ENCODE data around the gene PDZD2.

DNA sequence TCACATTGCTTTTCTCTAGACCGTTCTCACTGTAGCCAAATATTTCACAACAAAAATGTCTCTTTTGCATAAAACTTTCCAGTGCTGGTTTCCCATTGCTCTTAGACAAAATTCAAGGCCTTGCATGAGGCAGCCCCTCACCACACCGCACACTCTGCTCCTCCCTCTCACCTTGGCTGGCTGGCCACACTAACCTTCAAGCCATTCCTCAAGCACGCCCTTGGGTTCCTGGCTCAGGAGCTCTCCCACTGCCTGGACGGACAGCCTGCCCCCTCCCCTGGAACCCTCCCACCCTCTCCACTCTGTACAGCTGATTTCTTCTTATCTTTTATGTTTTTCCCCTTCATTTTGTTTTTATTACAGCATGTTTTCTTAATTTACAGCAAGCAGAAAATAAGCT lies 83.2 kb downstream of the PDZD2 start:
- no peak for TF ChIP-seq EZH2 (IDR thresholded peaks at IDR 0.05; ENCODE audit: insufficient read depth, poor library complexity, severe bottlenecking)
- no peak for TF ChIP-seq EZH2phosphoT487 (IDR thresholded peaks at IDR 0.05; ENCODE audit: insufficient read depth, low read depth)
